Hematopoietic multipotent progenitor cell treated with erythropoietin and hydrocortisone succinate and interleukin-3 and kit ligand, for 8 days (in vitro differentiated cells): Measurements from ENCODE around the gene PAFAH1B1.

ENCODE experiments used
- DNase-seq: peaks from one replicate; pipeline ENCODE4 v3.0.0-alpha.2; 2015

PAFAH1B1 gene

DNA sequence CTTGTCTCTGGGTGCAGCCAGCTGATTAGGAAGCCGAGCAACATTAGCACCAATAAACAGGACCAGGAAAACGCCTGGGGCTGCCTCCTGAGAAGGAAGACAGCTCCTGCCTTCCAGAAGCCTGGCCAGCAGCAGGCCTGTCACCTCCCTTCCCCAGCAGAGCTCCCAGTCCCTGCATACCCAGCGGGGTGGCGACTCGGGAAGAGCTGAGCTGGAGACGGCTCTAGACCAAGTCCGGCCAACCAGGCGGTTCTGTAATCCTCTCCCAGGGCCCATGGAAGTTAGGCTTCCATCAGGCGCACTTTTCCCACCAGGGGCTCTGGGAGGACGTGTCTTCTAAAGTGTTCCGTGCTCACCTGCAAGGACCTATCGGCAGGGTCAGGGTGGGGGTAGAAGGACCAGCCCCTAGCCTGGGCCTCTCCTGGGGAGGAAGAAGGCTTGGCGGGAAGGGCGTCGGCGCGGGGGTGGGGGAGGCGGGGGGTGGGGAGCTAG lies 130.1 kb downstream of the PAFAH1B1 start:
- DNase-seq = no peak

DNA sequence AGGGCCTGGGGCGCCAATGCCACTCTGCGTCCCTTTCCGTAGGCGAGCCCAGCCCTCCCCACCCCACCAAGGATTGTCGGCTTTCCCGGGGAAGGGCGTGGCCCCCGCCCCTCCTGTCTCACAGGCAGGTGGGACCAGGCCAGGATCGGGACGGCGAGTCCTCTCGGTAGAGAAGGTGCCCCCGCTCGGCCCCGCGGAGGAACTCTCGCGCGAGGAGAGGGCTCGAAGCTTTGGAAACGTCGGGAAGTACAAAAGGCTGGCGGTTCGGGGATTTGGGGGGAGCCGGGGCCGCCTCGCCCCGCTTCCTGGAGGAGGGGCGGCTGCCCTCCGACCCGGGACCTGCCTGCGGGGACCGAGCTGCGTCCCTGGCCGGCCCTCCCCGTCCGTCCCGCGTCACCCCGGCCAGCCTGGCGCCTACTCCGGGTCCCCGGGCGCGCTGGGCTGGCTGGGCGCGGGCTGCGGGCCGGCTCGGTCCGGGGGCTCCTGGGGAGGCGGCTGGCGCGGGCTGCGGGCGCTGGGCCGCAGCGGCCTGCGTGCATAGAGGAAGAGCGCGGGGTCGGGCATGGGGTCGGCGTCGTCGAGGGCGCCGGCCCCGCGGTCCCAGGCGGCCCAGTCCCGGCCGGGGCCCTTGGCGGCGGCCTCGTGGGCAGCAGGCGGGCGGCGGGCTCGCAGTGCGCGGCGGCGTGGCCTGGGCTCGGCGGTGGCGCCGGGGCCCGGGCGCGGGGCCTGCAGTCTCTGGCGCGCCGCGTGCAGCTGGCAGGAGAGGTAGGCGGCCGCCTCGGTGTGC lies 130.7 kb downstream of the PAFAH1B1 start:
- no peak for DNase-seq

GRCh38 chr17:2724784-2725164 lies 131.3 kb downstream of the PAFAH1B1 start:
- peak; percentile 57 for DNase-seq

- no peak for DNase-seq
These were observed 137.4 kb downstream of the PAFAH1B1 start for GRCh38 chr17:2730764-2731353.

DNA sequence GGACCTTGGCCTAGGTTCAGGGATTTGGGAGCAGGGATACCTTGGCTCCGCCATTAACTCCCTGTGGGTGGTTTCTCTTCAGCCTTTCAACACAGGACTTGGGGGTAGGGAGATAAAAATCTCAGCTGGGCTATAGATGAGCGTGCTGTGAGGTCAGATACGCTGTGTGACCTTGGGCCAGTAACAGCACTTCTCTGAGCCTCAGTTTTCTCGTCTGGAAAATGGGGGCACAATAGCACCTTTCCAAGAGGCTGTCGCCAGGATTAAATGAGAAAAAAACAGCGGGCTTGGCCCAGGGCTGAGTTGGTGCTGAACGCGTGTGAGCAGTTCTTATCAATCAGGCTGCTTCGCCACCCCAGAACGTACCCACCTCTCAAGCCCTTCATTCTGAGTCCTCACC lies 138.4 kb downstream of the PAFAH1B1 start:
- DNase-seq = no peak

DNA sequence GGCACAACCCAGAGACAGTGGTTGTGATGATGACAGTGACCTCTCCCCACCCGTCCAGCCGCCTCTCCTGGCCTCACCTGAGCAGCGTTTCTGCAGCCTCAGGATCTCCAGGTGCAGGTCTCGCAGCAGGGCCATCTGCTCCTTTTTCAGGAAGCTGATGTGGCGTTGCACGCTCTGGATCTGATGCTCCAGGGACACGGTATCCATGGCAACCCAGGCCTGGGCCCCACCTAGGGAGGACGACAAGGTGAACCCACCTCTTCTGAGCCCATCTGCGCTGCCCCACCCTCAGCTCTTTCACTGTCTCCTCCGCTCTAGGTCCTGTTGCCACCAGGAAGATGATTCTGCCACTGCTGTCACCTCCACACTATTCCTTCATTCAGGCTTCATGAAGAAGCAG lies 141.5 kb downstream of the PAFAH1B1 start:
- no peak for DNase-seq
